HepG2 (cell line): Measurements from ENCODE around the gene FAM43B. TPM values are rescaled to one million over a fixed set of nuclear protein-coding genes. Genes with fewer than 3 reads are reported as not detected.
A peak's percentile ranks its signal among the peaks of the same experiment; 100 is the strongest.

Experiments
- BHLHE40 ChIP-seq: IDR thresholded peaks from 2 replicates; pipeline ENCODE4 v1.6.1; 2011; ENCODE audit warnings: low read length, improper control_type of control experiment
- DZIP1 ChIP-seq: sonication (generic); formaldehyde crosslinking; IDR thresholded peaks from 2 replicates; pipeline ENCODE4 v1.5.0; 2020; ENCODE audit warnings: mild to moderate bottlenecking, missing genetic modification reagents
- IRF2 ChIP-seq: IDR thresholded peaks from 2 replicates; pipeline ENCODE4 v1.6.1; 2018; ENCODE audit warnings: missing genetic modification reagents, missing compliant biosample characterization
- IRX3 ChIP-seq: sonication (generic); formaldehyde crosslinking; IDR thresholded peaks from 2 replicates; pipeline ENCODE4 v1.8.1; 2023; ENCODE audit warnings: mild to moderate bottlenecking, low read depth, missing genetic modification reagents, borderline replicate concordance
- MTF1 ChIP-seq: sonication (generic); formaldehyde crosslinking; IDR thresholded peaks from 2 replicates; pipeline ENCODE4 v1.5.0; 2020; ENCODE audit warnings: missing genetic modification reagents
- NR2F6 ChIP-seq, 2 experiments: IDR thresholded peaks; 2 replicates each; pipeline ENCODE4 v1.6.1; 2016; ENCODE audit warnings: antibody characterized with exemption in 1 of 2, mild to moderate bottlenecking in 1 of 2
- POLR2G ChIP-seq: fragments of 200-400 bp; formaldehyde crosslinking; IDR thresholded peaks from 2 replicates; pipeline ENCODE4 v1.6.1; 2018; ENCODE audit warnings: mild to moderate bottlenecking, low read depth, low read length, moderate library complexity
- PRMT3 ChIP-seq: sonication (generic); formaldehyde crosslinking; IDR thresholded peaks from 2 replicates; pipeline ENCODE4 v1.8.1; 2022; ENCODE audit warnings: low read depth, mild to moderate bottlenecking, moderate library complexity, missing genetic modification reagents, borderline replicate concordance
- RELA ChIP-seq: sonication (generic); formaldehyde crosslinking; IDR thresholded peaks from 2 replicates; pipeline ENCODE4 v1.4.0; 2020; ENCODE audit warnings: missing genetic modification reagents
- SOX5 ChIP-seq: IDR thresholded peaks from 2 replicates; pipeline ENCODE4 v1.6.1; 2016; ENCODE audit warnings: borderline replicate concordance
- SP4 ChIP-seq: sonication (generic); formaldehyde crosslinking; IDR thresholded peaks from 2 replicates; pipeline ENCODE4 v1.8.1; 2023; ENCODE audit warnings: mild to moderate bottlenecking, missing genetic modification reagents
- SRF ChIP-seq: IDR thresholded peaks from 2 replicates; pipeline ENCODE4 v1.6.1; 2011; ENCODE audit warnings: mild to moderate bottlenecking, low read depth, low read length, moderate library complexity
- ZBTB7A ChIP-seq: sonication (generic); formaldehyde crosslinking; IDR thresholded peaks from 2 replicates; pipeline ENCODE4 v1.8.0; 2022; ENCODE audit warnings: mild to moderate bottlenecking, missing genetic modification reagents
- ZFP36L2 ChIP-seq: sonication (generic); formaldehyde crosslinking; IDR thresholded peaks from 2 replicates; pipeline ENCODE4 v1.4.0; 2020; ENCODE audit warnings: missing genetic modification reagents
- ZFP62 ChIP-seq: sonication (generic); formaldehyde crosslinking; IDR thresholded peaks from 2 replicates; pipeline ENCODE4 v1.4.0; 2020; ENCODE audit warnings: missing genetic modification reagents
- ZKSCAN8 ChIP-seq: IDR thresholded peaks from 2 replicates; pipeline ENCODE4 v1.6.1; 2016; ENCODE audit warnings: borderline replicate concordance, missing genetic modification reagents, missing compliant biosample characterization
- ZNF180 ChIP-seq: sonication (generic); formaldehyde crosslinking; IDR thresholded peaks from 2 replicates; pipeline ENCODE4 v1.4.0; 2020; ENCODE audit warnings: low read depth, missing genetic modification reagents, borderline replicate concordance
- ZNF224 ChIP-seq: sonication (generic); formaldehyde crosslinking; IDR thresholded peaks from 2 replicates; pipeline ENCODE4 v1.5.0; 2020; ENCODE audit warnings: mild to moderate bottlenecking, missing genetic modification reagents
- ZNF234 ChIP-seq: sonication (generic); formaldehyde crosslinking; conservative IDR thresholded peaks from 2 replicates; pipeline ENCODE4 v1.5.1; 2020; ENCODE audit warnings: mild to moderate bottlenecking, missing genetic modification reagents
- ZNF337 ChIP-seq: sonication (generic); formaldehyde crosslinking; IDR thresholded peaks from 2 replicates; pipeline ENCODE4 v1.5.1; 2020; ENCODE audit warnings: missing genetic modification reagents, low read depth, mild to moderate bottlenecking, borderline replicate concordance
- ZNF572 ChIP-seq: sonication (generic); formaldehyde crosslinking; IDR thresholded peaks from 2 replicates; pipeline ENCODE4 v1.5.1; 2020; ENCODE audit warnings: mild to moderate bottlenecking, missing genetic modification reagents
- ZNF83 ChIP-seq: sonication (generic); formaldehyde crosslinking; IDR thresholded peaks from 2 replicates; pipeline ENCODE4 v1.4.0; 2020; ENCODE audit warnings: missing genetic modification reagents, mild to moderate bottlenecking, borderline replicate concordance
- ZNF878 ChIP-seq: sonication (generic); formaldehyde crosslinking; IDR thresholded peaks from 2 replicates; pipeline ENCODE4 v1.8.1; 2023; ENCODE audit warnings: mild to moderate bottlenecking, missing genetic modification reagents, moderate library complexity
- polyA plus RNA-seq, 8 experiments: library from polyadenylated mRNA; depleted of rRNA in 3 of 8; stranded (reverse) in 7 of 8; unstranded in 1 of 8; fragments of >200 nt; fragmentation: Illumina TruSeq in 4 of 8; extraction: Trizol in 4 of 8; gene quantifications; 2 replicates each; pipeline versions ENCODE4 v1.2.1 to v1.2.3, GENCODE V29; 2011 to 2016; ENCODE audit warnings: low read depth in 4 of 8, missing spikeins in 1 of 8, mixed read lengths in 1 of 8; ENCODE audit not compliant: insufficient read depth in 1 of 8
- total RNA-seq, 5 experiments: library from RNA; depleted of rRNA; stranded (reverse); fragments of >200 nt; fragmentation: Illumina TruSeq; extraction: Trizol; gene quantifications; 2 replicates each; pipeline ENCODE4 v1.2.3, GENCODE V29; 2016; ENCODE audit warnings: low read depth in 1 of 5
- TF ChIP-seq, protein P1 (sequence below): sonication (generic); formaldehyde crosslinking; IDR thresholded peaks from 2 replicates; pipeline ENCODE4 v1.4.0; 2020; ENCODE audit warnings: mild to moderate bottlenecking, low read depth, missing genetic modification reagents
- TF ChIP-seq, protein P2 (sequence below): sonication (generic); formaldehyde crosslinking; conservative IDR thresholded peaks from 2 replicates; pipeline ENCODE4 v1.4.0; 2020; ENCODE audit warnings: missing genetic modification reagents
- TF ChIP-seq, protein P3 (sequence below): sonication (generic); formaldehyde crosslinking; IDR thresholded peaks from 2 replicates; pipeline ENCODE4 v1.5.0; 2020; ENCODE audit warnings: mild to moderate bottlenecking, low read depth, missing genetic modification reagents, borderline replicate concordance

Gene FAM43B
- total and polyA plus RNA-seq, 2 of the 13 experiments (the other 11 are each of a cell fraction or from before 2014, with no cell fraction given) = 0.63 to 3.7 TPM

DNA sequence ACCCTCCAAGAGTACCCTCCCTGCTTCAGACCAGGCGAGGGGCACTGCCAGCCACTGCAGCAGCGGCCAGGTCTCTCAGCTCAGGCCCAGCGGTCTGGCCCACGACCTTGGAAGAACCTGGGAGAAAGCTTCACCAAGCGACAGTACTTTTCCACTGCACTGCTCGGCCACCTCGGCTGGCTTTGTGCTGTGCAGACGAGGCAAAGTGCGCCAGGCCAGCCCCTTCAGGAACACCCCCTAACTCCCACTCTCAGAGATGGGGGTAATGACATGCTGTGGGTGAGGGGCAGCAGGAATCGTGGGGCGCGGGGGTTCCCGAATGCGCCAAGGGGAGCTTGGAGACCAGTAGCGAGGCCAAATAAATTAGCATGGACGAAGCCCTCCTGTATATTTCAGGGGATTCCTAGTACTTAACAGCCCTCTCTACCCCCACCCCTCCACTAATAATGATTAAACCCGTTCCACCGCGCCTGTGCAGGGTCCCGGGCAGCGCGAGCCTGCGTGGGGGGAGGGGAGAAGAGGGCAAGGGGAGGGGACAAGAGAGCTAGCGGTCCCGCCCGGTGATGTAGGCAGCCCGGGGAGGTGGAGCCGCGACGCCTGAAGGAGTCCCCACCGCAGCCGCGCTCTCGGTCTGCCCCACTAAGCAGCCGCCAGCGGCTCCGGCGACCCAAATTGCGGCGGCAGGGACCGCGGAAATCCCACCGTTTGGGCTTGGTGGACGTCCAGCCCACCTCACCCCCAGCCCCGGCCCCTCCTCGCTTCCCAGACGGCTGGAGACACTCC is at the start of gene FAM43B (continued):
- no peak; the same call in 1 of the 2 replicates for TF ChIP-seq ZNF572 (CRISPR knock-in tag)
- no peak for TF ChIP-seq SRF
- no peak for TF ChIP-seq ZNF337 (CRISPR knock-in tag)
- TF ChIP-seq, protein P1, sequence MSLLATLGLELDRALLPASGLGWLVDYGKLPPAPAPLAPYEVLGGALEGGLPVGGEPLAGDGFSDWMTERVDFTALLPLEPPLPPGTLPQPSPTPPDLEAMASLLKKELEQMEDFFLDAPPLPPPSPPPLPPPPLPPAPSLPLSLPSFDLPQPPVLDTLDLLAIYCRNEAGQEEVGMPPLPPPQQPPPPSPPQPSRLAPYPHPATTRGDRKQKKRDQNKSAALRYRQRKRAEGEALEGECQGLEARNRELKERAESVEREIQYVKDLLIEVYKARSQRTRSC (CRISPR knock-in tag) = peak; percentile 78; the same call in 1 of the 2 replicates
- TF ChIP-seq MTF1 = no peak
- TF ChIP-seq IRF2 (CRISPR knock-in tag) = peak; percentile 28; the same call in 1 of the 2 replicates
- TF ChIP-seq SP4 (CRISPR knock-in tag) = peak; percentile 64
- peak; percentile 96 for TF ChIP-seq POLR2G
- TF ChIP-seq ZNF83 (CRISPR knock-in tag) = no peak
- TF ChIP-seq, protein P2, sequence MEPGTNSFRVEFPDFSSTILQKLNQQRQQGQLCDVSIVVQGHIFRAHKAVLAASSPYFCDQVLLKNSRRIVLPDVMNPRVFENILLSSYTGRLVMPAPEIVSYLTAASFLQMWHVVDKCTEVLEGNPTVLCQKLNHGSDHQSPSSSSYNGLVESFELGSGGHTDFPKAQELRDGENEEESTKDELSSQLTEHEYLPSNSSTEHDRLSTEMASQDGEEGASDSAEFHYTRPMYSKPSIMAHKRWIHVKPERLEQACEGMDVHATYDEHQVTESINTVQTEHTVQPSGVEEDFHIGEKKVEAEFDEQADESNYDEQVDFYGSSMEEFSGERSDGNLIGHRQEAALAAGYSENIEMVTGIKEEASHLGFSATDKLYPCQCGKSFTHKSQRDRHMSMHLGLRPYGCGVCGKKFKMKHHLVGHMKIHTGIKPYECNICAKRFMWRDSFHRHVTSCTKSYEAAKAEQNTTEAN (CRISPR knock-in tag) = no peak
- TF ChIP-seq SOX5 = peak; percentile 13; the same call in 1 of the 2 replicates
- TF ChIP-seq ZBTB7A = 0 out of 2 replicates have a peak, but pooled peaks have one; percentile 13
- TF ChIP-seq DZIP1 = peak; percentile 85
- peak; percentile 72; the same call in 1 of the 2 replicates for TF ChIP-seq IRX3 (CRISPR knock-in tag)
- TF ChIP-seq NR2F6 (IDR thresholded peaks at IDR 0.05) = peak; percentile 33; the same call in 1 of the 2 replicates
- TF ChIP-seq NR2F6 (CRISPR knock-in tag; IDR thresholded peaks at IDR 0.05) = peak; percentile 21
- TF ChIP-seq RELA = no peak
- 0 out of 2 replicates have a peak, but pooled peaks have one; percentile 43 for TF ChIP-seq ZNF878 (CRISPR knock-in tag)
- TF ChIP-seq BHLHE40 = peak; percentile 87
- TF ChIP-seq ZNF224 = peak; percentile 53; the same call in 1 of the 2 replicates
- TF ChIP-seq, protein P3, sequence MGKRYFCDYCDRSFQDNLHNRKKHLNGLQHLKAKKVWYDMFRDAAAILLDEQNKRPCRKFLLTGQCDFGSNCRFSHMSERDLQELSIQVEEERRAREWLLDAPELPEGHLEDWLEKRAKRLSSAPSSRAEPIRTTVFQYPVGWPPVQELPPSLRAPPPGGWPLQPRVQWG (CRISPR knock-in tag) = no peak
- TF ChIP-seq ZKSCAN8 (CRISPR knock-in tag) = no peak
- no peak for TF ChIP-seq ZFP62 (CRISPR knock-in tag)
- no peak for TF ChIP-seq ZNF234 (CRISPR knock-in tag)
- TF ChIP-seq ZNF180 (CRISPR knock-in tag) = no peak
- no peak for TF ChIP-seq ZFP36L2 (CRISPR knock-in tag)
- TF ChIP-seq PRMT3 = no peak
